ENCODE measurements around the gene UBC. TPM values are rescaled to one million over a fixed set of nuclear protein-coding genes. Genes with fewer than 3 reads are reported as not detected.
"Not testable (repeated sequence)": the region's sequence is repeated elsewhere in the genome, so short reads cannot be mapped to it uniquely, and the experiment has no call there.

UBC gene
- total RNA-seq, 1 donor from 2014 or later: 847 TPM

GRCh38 chr12:124883263-124884130 is 31.0 kb downstream of the UBC start:
- no peaks in the 10 kb centered on the region for H3K36me3 Mint-ChIP-seq (ENCODE audit: low read depth)
- DNase-seq (no peak), ATAC-seq (ENCODE audit: low read depth) (no peak)
- intact Hi-C loops (cut with micrococcal nuclease): loop anchor here (1.0 to 2.0 kb wide), 2 partner anchors 15 to 21 kb away; partner anchors contain the start of gene SCARB1
- POLR2A ChIA-PET: interaction anchor here (0.6 to 1.8 kb wide), 4 partner anchors 21 to 305 kb away, joined by 3 to 6 read pairs (median 3); partner anchors contain the start of gene UBC
- H3K27me3 Mint-ChIP-seq: no peaks in the 10 kb centered on the region
- H3K27ac Mint-ChIP-seq: peak overlapping the region; percentile 61
- peak overlapping the region; percentile 25 for H3K4me3 Mint-ChIP-seq
- CTCF ChIA-PET: interaction anchor here (1.2 kb wide), 1 partner anchor 112 kb away, joined by 3 read pairs; no protein-coding TSS in a partner anchor
- peaks cover 65% of the 10 kb centered on the region for H3K4me1 Mint-ChIP-seq
- no peak for TF ChIP-seq CTCF (IDR thresholded peaks at IDR 0.05)
- H3K9me3 Mint-ChIP-seq: no peaks in the 10 kb centered on the region

GRCh38 chr12:124881123-124881522 is 33.3 kb downstream of the UBC start:
- Mint-ChIP-seq H3K36me3 (ENCODE audit: low read depth) (no peaks in the 10 kb centered on the region), H3K27ac (no peak overlapping the region), H3K9me3 (no peaks in the 10 kb centered on the region), H3K4me1 (peaks cover 53% of the 10 kb centered on the region), H3K4me3 (no peak overlapping the region), H3K27me3 (no peaks in the 10 kb centered on the region)
- TF ChIP-seq CTCF (IDR thresholded peaks at IDR 0.05): no peak
- ChIA-PET CTCF (no interaction called here), POLR2A (interaction anchor here (2.7 kb wide), 1 partner anchor 18 kb away, joined by 11 read pairs; the partner anchor contains the start of gene SCARB1)
- intact Hi-C loops (cut with micrococcal nuclease): no loop called here
- DNase-seq (no peak), ATAC-seq (ENCODE audit: low read depth) (no peak)

GRCh38 chr12:124880335-124880734 is 34.1 kb downstream of the UBC start:
- POLR2A ChIA-PET: interaction anchor here (0.7 to 2.7 kb wide), 2 partner anchors 17 to 96 kb away, joined by 3 to 11 read pairs; partner anchors contain the start of gene SCARB1
- H3K27ac Mint-ChIP-seq; H3K9me3 Mint-ChIP-seq; H3K27me3 Mint-ChIP-seq; intact Hi-C loops (cut with micrococcal nuclease); ATAC-seq (ENCODE audit: low read depth); H3K4me3 Mint-ChIP-seq; H3K36me3 Mint-ChIP-seq (ENCODE audit: low read depth); DNase-seq: not testable (repeated sequence)
- H3K4me1 Mint-ChIP-seq: peaks cover 45% of the 10 kb centered on the region
- CTCF ChIA-PET: interaction anchor here (1.7 kb wide), 1 partner anchor 26 kb away, joined by 6 read pairs; no protein-coding TSS in a partner anchor

GRCh38 chr12:124878795-124879516 is 35.5 kb downstream of the UBC start:
- Mint-ChIP-seq H3K9me3 (no peaks in the 10 kb centered on the region), H3K4me3 (no peak overlapping the region), H3K27me3 (no peaks in the 10 kb centered on the region), H3K36me3 (ENCODE audit: low read depth) (no peaks in the 10 kb centered on the region), H3K27ac (no peak overlapping the region), H3K4me1 (peaks cover 32% of the 10 kb centered on the region)
- ATAC-seq (ENCODE audit: low read depth): no peak
- intact Hi-C loops (cut with micrococcal nuclease): no loop called here
- ChIA-PET CTCF (interaction anchor here (1.7 kb wide), 1 partner anchor 28 kb away, joined by 6 read pairs; no protein-coding TSS in a partner anchor), POLR2A (interaction anchor here (2.7 kb wide), 1 partner anchor 16 kb away, joined by 11 read pairs; the partner anchor contains the start of gene SCARB1)
- DNase-seq: no peak
- TF ChIP-seq CTCF (IDR thresholded peaks at IDR 0.05): no peak

- Mint-ChIP-seq H3K27me3 (no peaks in the 10 kb centered on the region), H3K36me3 (ENCODE audit: low read depth) (no peaks in the 10 kb centered on the region), H3K27ac (no peak overlapping the region), H3K4me1 (peaks cover 19% of the 10 kb centered on the region), H3K4me3 (no peak overlapping the region), H3K9me3 (no peaks in the 10 kb centered on the region)
- ChIA-PET CTCF (no interaction called here), POLR2A (no interaction called here)
- DNase-seq (no peak), ATAC-seq (ENCODE audit: low read depth) (no peak)
- intact Hi-C loops (cut with micrococcal nuclease): no loop called here
- no peak for TF ChIP-seq CTCF (IDR thresholded peaks at IDR 0.05)
Observed at GRCh38 chr12:124877423-124877822, 37.0 kb downstream of the UBC start.

All from activated B cell treated with CpG ODN at 0.5 μM for 24 hours (primary cell).